GM19240 (cell line): Measurements from ENCODE around the gene ATP1A1.

Source experiments
- DNase-seq: peaks from one replicate; pipeline ENCODE4 v3.0.0; 2011; ENCODE audit warnings: low spot score; ENCODE audit not compliant: insufficient read length

ATP1A1 gene

GRCh38 chr1:116412898-116413297 lies 39.9 kb downstream of the ATP1A1 start:
- no peak for DNase-seq

- DNase-seq: no peak
These were observed 40.4 kb downstream of the ATP1A1 start for GRCh38 chr1:116413414-116413813.

- DNase-seq: no peak
These were observed 41.3 kb downstream of the ATP1A1 start for GRCh38 chr1:116414364-116414763.

GRCh38 chr1:116415200-116415698 lies 42.2 kb downstream of the ATP1A1 start:
- DNase-seq: no peak

- no peak for DNase-seq
These were observed 42.9 kb downstream of the ATP1A1 start for GRCh38 chr1:116415699-116416533.

- DNase-seq: no peak
These were observed 43.9 kb downstream of the ATP1A1 start for GRCh38 chr1:116416854-116417513.

GRCh38 chr1:116417678-116418077 lies 44.6 kb downstream of the ATP1A1 start:
- no peak for DNase-seq

- DNase-seq: peak; percentile 38
These were observed 45.2 kb downstream of the ATP1A1 start for GRCh38 chr1:116418091-116418830.

GRCh38 chr1:116420417-116421200 lies 47.6 kb downstream of the ATP1A1 start:
- DNase-seq: no peak

GRCh38 chr1:116424438-116424837 lies 51.4 kb downstream of the ATP1A1 start:
- no peak for DNase-seq

- no peak for DNase-seq
These were observed 51.8 kb downstream of the ATP1A1 start for GRCh38 chr1:116424863-116425262.

GRCh38 chr1:116425987-116426386 lies 52.9 kb downstream of the ATP1A1 start:
- DNase-seq: no peak

GRCh38 chr1:116426401-116426800 lies 53.4 kb downstream of the ATP1A1 start:
- DNase-seq: no peak

- no peak for DNase-seq
These were observed 55.5 kb downstream of the ATP1A1 start for GRCh38 chr1:116428576-116428975.

- DNase-seq: no peak
These were observed 56.9 kb downstream of the ATP1A1 start for GRCh38 chr1:116429821-116430374.

- no peak for DNase-seq
These were observed 58.9 kb downstream of the ATP1A1 start for GRCh38 chr1:116431870-116432500.

- DNase-seq: no peak
These were observed 59.7 kb downstream of the ATP1A1 start for GRCh38 chr1:116432655-116433265.

GRCh38 chr1:116433275-116434257 lies 60.5 kb downstream of the ATP1A1 start:
- DNase-seq: no peak

- DNase-seq: no peak
These were observed 61.8 kb downstream of the ATP1A1 start for GRCh38 chr1:116434849-116435248.
